ENCODE data around the gene HIRA.
"Not testable (repeated sequence)": the region's sequence is repeated elsewhere in the genome, so short reads cannot be mapped to it uniquely, and the experiment has no call there.

HIRA gene

DNA sequence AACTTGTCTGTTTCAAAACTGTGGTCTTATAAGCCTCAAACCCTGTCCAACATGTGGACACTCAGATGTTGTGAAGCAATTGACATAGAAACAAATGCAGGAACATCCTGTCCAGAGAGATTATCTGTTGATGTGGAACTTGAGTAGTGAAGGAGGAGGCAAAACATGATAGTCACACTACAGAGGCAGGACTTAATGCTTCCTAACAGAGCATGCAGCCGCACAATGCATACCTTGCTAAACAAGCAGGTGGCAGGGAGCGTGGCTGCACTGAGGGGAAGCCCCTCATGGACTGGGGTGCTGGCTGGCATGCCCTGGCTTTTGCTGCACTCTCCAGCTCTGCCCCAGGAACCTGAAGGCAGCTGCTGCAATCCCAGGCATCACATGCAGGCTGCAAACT lies 10.6 kb upstream of the HIRA start:
- no peak for DNase-seq

DNA sequence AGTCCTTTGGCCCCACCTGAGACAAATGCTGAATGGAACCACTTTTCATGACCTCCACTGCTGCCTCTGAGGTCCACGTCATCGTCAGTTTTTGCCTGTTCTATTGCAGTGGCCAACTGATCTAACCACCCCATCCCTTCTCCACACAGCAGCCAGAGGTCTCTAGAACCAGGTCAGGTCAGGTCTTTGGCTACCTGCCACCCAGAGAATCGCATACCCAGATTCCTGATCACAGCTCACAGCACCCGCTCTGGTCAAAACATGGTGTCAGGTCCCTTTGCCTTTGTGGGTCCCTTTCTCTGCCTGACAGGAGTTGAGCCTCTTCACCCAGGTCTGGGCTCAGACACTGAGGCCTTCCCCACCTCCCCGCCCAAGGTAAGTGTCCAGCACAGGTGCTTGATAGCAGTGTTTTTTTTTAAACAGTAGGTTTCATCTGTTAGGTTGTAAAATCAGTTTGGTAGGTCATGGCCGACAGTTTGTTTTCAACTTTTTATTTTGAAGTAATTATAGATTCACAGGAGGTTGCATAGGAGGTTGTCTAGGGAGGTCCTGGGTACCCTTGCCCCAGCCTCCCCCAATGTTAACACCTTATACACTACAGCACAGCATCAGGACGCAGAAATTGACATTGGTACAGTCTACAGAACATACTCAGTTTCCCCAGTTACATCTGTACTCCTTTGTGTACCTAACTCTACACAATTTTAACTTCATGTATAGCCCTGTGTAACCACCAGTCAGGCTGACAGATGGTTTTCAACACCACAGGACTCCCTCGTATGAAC lies 9.1 kb upstream of the HIRA start:
- no peak for DNase-seq

DNA sequence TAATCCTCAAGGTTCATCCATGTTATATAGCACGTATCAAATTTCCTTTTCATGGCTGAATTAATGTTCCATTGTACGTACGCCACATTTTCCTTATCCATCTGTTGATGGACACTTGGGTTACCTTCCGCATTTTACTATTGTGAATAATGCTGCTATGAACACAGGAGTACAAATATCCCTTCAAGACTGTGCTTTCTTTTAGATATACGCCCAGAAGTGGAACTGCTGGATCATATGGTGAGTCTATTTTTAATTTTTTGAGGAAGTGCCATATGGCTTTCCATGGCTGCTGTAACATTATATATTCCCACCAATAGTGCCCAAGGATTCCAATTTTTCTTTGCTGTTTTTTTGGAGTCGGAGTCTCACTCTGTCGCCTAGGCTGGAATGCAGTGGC lies 6.8 kb upstream of the HIRA start:
- DNase-seq, result no peak

DNA sequence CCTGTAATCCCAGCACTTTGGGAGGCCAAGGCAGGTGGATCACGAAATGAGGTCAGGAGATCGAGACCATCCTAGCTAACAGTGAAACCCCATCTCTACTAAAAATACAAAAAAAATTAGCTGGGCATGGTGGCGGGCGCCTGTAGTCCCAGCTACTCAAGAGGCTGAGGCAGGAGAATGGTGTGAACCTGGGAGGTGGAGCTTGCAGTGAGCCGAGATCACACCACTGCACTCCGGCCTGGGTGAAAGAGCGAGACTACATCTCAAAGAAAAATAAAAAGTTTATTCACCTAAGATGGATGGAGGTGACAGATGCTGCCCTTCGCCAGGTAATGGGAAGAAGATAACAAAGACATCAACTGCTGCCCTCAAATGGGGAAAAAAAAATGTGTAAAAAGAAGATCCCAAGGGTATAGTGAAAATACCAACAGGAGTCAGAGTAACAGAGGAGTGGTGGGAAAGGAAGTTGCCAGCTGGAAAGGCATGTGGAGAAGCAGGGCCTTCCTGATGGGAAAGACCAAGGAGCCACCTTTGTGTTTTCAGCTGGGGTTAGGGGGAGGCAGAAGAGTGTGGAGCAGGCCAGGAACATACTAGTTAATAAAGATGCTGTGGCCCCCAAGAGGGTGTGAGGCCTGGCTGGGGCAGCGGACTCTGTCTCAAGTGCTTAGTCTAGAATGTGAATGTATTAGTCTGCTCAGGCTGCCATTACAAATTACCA lies 5.1 kb upstream of the HIRA start:
- not testable (repeated sequence) for DNase-seq

DNA sequence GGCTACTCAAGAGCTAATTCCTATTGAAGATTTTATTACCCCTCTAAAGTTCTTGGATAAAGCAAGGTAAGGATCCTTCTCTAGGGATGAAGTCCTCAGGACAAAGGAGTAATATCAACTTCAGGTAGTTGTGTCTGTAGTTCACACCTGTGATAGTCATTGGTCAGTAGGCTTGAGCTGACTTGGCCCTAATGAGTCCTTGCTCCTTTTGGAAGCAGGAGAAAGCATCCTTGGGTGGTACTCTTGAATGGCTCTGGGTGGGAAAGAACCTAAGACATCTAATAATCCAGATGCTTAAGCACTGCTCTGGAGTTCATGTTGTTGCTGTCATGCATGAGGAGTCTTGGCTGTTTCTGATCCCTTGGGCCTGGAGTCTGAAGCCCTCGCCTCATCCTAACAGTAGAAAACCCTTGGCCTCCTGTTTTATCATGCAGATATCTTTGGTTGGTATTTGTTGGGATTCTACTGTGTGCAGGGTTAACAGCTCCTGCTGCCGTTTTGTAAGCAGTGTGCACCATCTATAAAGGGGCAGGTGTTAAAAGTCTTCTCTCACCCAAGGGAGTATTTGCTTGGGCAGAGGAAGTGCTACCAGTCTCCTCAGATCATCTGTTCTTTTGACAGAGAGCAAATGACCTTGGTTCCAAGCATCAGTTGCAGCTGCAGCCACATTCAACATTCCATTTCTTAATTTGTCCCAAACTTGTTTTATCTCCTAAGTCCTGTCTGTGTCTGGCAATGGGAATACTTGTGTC lies 3.5 kb upstream of the HIRA start:
- no peak for DNase-seq

DNA sequence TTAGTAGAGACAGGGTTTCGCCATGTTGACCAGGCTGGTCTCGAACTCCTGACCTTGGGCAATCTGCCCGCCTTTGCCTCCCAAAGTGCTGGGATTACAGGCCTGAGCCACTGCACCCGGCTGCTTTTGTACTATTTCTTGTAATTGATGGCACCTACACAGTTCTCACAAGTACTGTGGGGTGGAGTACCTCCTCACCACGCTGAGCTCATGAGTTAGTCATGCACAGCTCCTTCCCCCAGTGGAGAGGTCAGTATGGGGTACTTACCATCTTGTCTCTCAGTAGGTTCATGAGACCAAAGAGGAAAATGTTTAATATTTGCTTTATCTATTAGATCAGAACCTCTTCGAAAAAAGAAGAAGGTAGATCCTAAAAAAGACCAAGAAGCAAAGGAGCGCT lies 2.9 kb upstream of the HIRA start:
- DNase-seq, result no peak

DNA sequence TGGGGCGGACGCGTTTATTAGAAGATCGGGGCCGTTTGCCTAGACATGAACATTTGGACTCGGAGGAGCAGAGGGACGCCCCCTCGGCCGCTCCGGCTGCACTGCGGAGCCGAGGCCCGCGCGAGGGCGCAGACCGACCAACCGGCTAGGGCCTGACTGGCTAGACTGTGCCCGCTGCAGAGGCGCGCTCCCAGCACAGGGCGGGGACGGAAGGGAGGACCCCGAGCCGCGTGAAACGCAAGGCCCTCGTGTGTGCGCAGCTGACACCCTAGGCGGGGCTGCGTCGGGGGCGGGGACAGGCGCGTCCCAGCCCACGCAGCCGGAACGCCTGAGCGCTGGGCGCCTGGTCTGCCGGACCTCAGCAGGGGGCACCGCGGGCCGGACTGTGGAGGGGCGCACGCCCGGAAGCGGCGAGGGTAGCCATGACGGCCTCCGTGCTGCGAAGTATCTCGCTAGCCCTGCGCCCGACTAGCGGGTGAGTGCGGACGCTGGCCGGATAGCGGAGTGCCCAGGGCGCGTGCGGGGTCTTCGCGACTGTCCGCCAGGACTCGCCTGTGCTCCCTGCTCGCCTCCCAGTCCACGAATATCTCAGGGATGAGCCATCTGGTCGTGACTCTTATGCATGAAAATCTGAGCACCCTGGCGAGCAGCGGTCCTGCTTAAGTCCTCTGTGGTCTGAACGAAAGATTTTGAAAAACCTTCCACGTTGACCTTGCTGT lies 759 bp upstream of the HIRA start, which contains the start of gene MRPL40:
MRPL40 (plus strand) TSS at position 413 of the 719 bp plus-strand sequence; CDS start at position 423, 10 bp downstream.
- DNase-seq, result peak; percentile 98

DNA sequence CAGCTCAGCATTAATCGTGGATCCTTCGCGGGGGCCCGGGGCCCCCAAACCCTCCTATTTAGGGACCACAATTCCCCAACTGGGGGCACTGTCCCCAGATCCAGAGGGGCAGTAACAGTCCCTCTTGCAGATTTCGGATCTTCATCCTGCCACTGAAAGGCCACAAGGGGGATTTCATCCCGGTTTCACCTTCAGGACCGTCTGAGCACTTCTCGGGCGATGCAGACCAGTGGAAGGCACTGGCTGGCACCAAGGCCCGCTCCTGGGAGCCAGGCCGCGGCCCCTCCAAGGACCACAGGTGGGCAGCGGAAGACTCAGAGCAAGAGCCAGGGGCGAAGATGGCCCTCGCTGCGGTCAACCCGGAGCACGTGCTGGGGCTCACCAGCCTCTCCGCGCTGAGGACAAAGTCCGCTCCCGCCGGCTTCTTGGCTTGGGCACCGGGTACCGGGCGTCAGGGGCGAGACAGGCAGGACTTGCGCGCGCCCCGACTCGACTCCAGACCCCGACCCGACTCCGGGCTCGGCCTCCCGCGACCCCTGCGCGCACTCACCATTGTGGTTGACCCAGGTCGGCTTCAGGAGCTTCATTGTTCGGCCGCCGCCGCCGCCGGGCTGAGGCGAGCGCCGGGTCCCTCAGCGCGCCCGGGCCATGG lies 517 bp downstream of the HIRA start:
- DNase-seq, result peak; percentile 56

DNA sequence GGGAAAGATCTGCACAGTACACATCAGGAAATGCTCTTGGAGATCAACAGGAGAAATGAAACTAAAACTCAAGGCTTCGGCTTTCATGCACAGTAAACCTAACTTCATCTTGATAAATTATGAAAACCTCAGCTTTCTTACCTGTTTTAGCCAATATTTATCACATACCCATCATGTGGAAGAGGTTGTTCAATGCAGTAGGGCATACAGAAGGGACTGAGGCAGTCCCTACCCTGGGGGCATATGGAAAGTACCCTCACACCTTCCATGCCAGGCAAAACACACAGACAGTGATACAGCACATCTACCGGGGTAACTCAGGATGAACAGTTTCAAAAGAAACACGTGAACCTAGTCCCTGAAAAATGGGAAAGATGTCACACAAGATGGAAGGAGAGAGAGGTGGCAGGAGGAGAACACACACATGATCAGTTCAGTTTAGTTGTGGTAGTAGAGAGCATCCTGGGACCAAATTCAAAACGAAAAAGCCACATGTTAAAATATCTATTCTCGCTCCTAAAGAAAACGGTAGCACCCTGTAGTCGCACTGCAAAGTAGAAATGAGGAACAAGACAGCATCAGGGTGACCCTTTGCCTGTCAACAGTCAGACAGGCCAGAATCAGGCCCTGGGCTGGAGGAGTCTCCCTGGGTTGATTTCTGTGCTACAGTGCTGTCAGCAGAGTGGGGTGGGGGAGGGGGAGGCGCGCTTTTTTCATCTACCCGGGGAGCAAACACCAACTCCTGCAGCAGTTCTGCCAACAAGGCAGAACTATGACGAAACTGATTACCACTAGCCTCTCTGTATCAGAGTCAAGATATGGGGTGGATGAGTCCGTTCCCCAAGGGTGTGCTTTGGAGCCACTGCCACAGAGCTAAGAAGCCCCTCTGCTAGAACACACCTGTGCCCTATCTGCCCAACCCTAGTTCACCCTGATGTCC lies 1.3 kb downstream of the HIRA start:
- DNase-seq, result peak; percentile 87

DNA sequence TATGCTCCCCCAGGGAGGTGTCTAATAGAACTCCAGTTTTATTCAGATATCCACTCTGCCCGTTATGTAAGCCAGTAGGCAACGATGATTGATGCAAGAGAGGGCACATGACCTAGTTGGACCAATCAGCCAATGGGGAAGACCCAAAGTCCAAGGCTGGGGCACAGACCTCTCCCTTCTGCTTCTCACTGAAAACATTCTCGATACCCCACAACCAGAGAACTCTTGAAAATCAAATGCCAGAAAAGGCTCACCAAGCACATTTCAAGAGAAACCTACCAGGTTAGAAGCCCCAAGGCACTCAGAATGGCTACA lies 7.4 kb downstream of the HIRA start:
- no peak for DNase-seq

DNA sequence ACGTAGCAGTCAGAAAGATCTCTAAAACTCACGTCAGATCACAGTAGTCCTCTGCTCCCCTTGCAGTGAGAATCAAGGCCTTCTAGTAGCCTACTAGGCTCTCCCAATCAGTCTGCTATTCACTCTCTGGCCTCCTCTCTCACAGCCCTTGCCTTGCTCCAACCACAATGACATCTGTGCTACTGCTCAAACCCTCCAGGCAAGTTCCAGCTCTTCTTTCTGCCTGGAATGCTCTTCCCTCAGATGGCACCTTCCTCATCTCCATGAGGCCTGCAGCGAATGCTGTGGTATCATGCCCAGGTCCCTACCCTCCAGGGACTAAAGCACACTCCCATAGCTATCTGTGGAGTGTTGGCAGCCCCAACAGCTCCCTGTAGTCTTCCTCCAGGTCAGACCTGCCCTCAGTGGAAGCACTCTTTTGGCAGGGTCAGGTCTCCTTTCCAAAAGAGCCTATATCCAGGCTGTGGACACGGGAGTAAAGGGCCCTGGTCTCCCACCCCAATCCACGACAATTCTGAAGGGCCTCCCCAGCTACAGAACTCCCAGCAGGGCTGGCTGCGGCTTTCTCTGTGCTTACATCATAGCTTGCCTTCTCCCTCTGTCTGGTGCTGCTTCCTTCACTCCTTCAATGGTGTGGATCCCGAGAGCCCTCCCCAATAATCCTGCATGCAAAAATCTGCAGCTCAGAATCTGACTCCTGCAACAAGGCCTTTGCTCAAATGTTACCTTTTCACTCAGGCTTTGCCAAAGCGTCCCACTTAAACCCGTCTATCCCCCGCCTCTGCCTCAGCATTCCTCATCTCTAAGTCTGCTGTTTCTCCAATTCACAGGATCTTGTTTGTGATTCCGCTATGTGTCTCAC lies 8.9 kb downstream of the HIRA start:
- peak; percentile 19 for DNase-seq

DNA sequence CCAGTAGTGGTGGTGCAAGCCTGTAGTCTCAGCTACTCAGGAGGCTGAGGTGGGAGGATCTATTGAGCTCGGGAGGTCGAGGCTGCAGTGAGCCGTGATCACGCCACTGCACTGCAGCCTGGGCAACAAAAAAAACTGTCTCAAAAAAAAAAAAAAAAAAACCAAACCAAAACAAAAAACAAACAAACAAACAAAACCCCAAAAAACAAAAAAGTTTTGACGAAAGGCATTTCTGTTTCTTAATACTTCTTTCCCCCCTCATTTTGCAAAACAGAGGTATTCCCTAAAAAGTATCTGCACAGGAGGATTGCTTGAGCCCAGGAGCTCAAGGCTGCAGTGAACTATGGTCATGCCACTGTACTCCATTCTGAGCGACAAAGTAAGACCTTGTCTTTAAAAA lies 11.2 kb downstream of the HIRA start:
- no peak for DNase-seq

DNA sequence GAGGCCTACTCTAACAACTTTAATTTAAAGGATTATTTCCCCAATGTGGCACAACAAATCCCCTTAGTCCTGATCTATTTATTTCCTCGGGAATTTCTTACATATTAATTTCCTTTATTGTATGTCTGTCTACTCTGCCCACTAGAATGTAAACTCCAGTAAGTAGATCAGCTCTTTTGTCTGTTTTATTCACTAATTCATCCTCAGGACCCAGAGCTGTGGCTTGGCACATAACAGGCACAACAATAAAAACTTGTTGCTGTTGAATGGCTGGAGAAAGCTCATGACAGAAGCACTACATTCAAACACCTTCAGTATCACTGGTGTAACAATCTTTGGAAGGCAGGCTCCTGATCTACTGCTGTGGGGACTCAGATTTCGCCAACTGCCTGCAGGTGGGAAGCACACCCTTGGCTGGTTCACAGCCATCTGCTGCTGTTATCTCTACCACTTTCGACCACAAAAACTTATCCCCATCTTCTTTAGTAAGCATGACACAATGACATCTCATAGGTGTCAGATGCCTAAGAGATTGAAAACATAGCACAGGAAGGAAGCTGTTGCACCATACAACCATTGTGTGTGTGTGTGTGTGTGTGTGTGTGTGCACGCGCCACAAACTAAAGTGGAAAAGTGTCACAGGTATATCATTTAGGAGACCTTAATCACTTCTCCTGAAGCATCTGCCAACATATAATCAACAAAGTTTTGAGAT lies 11.9 kb downstream of the HIRA start:
- DNase-seq, result peak; percentile 92

DNA sequence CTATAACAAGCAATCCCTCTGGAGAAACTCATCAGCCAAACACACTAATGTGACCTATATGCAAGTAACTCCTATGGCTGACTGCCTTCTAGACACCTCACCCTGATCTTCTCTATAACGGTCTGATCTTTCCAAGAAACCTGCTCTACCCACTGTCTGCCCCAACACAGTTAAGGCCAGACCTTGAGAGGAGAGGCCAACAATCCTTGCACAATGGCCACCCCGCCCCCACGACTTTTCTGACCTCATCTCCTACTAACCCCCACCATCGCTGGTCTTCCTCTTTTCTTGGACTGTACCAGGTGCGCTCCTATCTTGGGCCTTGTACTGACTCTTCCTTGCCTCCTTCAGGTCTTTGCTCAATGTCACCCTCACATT lies 12.5 kb downstream of the HIRA start:
- DNase-seq, result peak; percentile 88

DNA sequence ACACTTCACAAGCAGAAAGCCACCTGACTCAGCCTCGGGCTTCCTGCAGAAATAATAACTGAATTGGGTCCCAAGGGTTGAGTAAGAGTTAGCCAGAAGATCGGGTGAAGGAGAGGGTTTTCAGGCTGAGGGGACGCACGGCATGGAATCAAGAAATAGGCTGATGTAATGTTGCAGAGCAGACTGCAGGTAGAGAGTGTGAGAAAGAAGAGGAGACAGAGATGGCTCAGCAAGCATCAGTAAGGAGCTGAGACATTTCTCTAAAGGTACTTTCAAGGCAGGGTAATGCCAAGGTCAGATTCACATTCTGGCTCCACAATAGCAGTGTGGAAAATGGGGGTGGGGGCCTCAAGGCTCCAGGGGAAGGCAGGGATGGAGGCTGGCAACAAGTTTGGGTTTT lies 18.6 kb downstream of the HIRA start:
- DNase-seq, result no peak

DNA sequence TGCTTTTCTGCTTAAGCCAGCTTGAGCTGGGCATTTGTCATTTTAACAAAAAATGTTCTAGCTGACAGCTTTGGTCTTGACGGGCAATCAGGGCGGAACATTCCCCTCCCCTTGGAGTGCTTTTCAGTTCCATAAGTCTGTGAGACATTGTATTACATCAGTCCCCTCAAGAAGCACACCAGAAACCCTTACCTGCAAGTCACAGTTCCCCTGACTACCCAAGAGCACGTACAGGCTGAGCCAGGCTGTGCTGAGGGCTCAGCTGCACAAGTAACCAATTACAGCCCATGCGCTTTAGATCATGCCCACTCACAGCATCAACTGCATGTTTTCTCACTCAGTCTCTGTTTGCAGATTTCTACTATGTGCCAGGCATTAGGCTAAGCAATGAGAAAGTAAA lies 19.1 kb downstream of the HIRA start:
- no peak for DNase-seq

DNA sequence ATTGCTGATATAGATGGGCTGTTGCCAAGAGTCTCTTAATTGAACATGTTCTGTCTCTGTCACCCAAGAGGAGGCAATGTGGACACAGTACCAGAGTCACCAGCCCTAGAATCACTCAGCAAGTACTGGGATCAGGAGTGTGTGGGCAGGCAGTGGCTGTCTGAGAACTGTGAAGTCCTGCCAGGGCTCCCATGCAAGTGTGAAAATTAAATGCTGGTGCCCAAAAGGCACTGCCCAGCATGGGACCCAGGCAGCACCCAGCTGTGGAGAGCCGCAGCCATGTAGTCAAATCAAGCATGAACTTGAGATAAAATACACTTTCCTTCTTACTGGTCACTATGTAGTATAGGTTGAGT lies 19.9 kb downstream of the HIRA start:
- no peak for DNase-seq

DNA sequence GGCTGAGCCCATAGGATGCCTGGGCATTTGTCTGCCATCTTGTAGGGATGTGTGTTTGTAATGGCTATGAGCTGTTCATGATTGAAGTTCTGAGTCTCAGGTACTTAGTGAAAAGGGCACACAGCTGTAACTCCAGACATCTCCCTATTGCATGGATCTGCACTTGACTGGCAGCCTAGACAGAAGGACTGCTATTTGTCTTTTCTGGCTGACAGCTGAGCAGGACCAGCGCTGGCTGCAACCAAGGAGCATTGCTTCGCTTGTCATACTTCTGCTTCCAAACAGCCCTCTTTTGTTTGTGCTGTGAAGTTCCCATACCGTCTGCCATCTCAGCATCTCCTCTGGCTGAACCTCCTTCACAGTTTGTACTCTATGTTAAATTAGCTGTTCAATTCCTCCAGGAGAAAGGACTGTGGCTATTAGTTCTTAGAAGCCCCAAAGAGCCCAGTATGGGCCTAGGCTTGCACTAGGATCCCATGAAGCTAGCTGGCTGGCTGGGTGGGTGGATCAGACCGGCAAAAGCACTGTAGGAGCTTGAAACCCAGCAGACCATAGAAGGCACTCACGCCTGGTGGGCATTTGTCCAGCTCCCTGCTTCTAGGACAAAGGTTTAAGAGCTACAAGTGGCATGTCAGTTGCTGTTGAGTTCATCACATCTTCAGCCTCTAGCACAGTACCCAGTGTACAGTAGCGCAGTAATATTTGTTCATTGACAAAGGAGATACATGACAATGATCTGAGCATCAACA lies 20.4 kb downstream of the HIRA start:
- no peak for DNase-seq
